ENCODE results near the gene KCNK1. TPM values are rescaled to one million over a fixed set of nuclear protein-coding genes. Genes with fewer than 3 reads are reported as not detected.
"Not testable (repeated sequence)": the region's sequence is repeated elsewhere in the genome, so short reads cannot be mapped to it uniquely, and the experiment has no call there.

The KCNK1 gene
- total and polyA plus RNA-seq, 12 donors = 2.5 to 29.5 (median 14.1) TPM

- 88 to 90% methylated on average over 6 of the region's 6 CpGs for WGBS, 2 donors
- Histone ChIP-seq H3K4me1 (no peaks in the 10 kb centered on the region), H3K27ac (no peak overlapping the region), H3K4me3 (no peak overlapping the region), H3K27me3 (no peaks in the 10 kb centered on the region), H3K36me3 (no peaks in the 10 kb centered on the region), H3K9me3 (no peaks in the 10 kb centered on the region)
- DNase-seq (no peak), ATAC-seq (no peak)
- intact Hi-C loops (cut with DNase I) = no loop called here
- TF ChIP-seq CTCF (IDR thresholded peaks at IDR 0.05) = no peak
These were observed 65.1 kb downstream of the KCNK1 start for GRCh38 chr1:233679030-233679429.

- H3K4me3 ChIP-seq = no peak overlapping the region
- no peaks in the 10 kb centered on the region for H3K9me3 ChIP-seq
- no peak for TF ChIP-seq CTCF (IDR thresholded peaks at IDR 0.05)
- ATAC-seq (no peak), DNase-seq (no peak)
- no peaks in the 10 kb centered on the region for H3K4me1 ChIP-seq
- no peaks in the 10 kb centered on the region for H3K36me3 ChIP-seq
- no peak overlapping the region for H3K27ac ChIP-seq
- WGBS, 2 donors = 76 to 81% methylated on average over 12 of the region's 12 CpGs
- intact Hi-C loops (cut with DNase I) = no loop called here
- H3K27me3 ChIP-seq = no peaks in the 10 kb centered on the region
These were observed 65.9 kb downstream of the KCNK1 start for GRCh38 chr1:233679591-233680373.

- no peaks in the 10 kb centered on the region for H3K9me3 ChIP-seq
- TF ChIP-seq CTCF (IDR thresholded peaks at IDR 0.05) = no peak
- H3K4me1 ChIP-seq = no peaks in the 10 kb centered on the region
- intact Hi-C loops (cut with DNase I) = no loop called here
- no peaks in the 10 kb centered on the region for H3K27me3 ChIP-seq
- 89 to 98% methylated on average over 1 of the region's 1 CpG for WGBS, 2 donors
- no peak for DNase-seq
- no peak for ATAC-seq
- H3K27ac ChIP-seq = no peak overlapping the region
- H3K36me3 ChIP-seq = no peaks in the 10 kb centered on the region
- H3K4me3 ChIP-seq = no peak overlapping the region
These were observed 67.4 kb downstream of the KCNK1 start for GRCh38 chr1:233681285-233681684.

GRCh38 chr1:233686653-233687052 is 72.7 kb downstream of the KCNK1 start:
- DNase-seq; H3K9me3 ChIP-seq; H3K27me3 ChIP-seq; ATAC-seq; H3K36me3 ChIP-seq; H3K4me3 ChIP-seq; H3K27ac ChIP-seq; intact Hi-C loops (cut with DNase I): not testable (repeated sequence)
- H3K4me1 ChIP-seq = peaks cover 0 to 11% (median 0%) of the 10 kb centered on the region in 9 donors
- WGBS, 2 donors = 93 to 97% methylated on average over 11 of the region's 11 CpGs

GRCh38 chr1:233689017-233689747 is 75.3 kb downstream of the KCNK1 start:
- Histone ChIP-seq H3K4me1 (peaks cover 0 to 11% (median 3%) of the 10 kb centered on the region in 9 donors), H3K27me3 (no peaks in the 10 kb centered on the region), H3K36me3 (no peaks in the 10 kb centered on the region), H3K4me3 (no peak overlapping the region), H3K9me3 (no peaks in the 10 kb centered on the region), H3K27ac (no peak overlapping the region)
- intact Hi-C loops (cut with DNase I) = no loop called here
- no peak for TF ChIP-seq CTCF (IDR thresholded peaks at IDR 0.05)
- DNase-seq = no peak
- no peak for ATAC-seq
- 82 to 84% methylated on average over 2 to 3 of the region's 3 CpGs for WGBS, 2 donors
